A549 (cell line): ENCODE data around the gene SLC30A1. TPM values are rescaled to one million over a fixed set of nuclear protein-coding genes. Genes with fewer than 3 reads are reported as not detected.
A peak's percentile ranks its signal among the peaks of the same experiment; 100 is the strongest.

Source experiments
- ATAC-seq, 2 experiments: fragments of 200-7000 bp in 1 of 2; fragments of >200 bp in 1 of 2; cut with Nextera tagmentation in 1 of 2; cut with Tn5 transposase in 1 of 2; 3 replicates each; pipeline versions ENCODE4 v1.8.0 to v1.9.1; 2018 to 2020; ENCODE audit warnings: mild to moderate bottlenecking in 1 of 2, moderate library complexity in 1 of 2
- CTCF ChIA-PET: fragments of 300-600 bp; sonication (Branson Sonifier 250); formaldehyde crosslinking; extraction: SDS; loops from one replicate; lab custom pipeline; 2021; ENCODE audit warnings: antibody characterized with exemption, inconsistent platforms; lab: Yijun Ruan, JAX
- POLR2A ChIA-PET: fragments of 350-600 bp; formaldehyde crosslinking; extraction: SDS; loops from one replicate; lab custom pipeline; 2021; ENCODE audit warnings: antibody characterized with exemption, inconsistent platforms; lab: Yijun Ruan, JAX
- DNase-seq, 2 experiments: peaks; one replicate each; pipeline versions ENCODE4 v3.0.0 to v3.0.0-alpha.2; 2011 to 2016; ENCODE audit warnings: low read depth in 1 of 2, low spot score in 1 of 2
- FAIRE-seq: peaks from 2 replicates; lab custom pipeline; 2011; peaks lifted over from hg19 to GRCh38; lab: Jason Lieb, UNC
- H3K27ac ChIP-seq, 2 experiments: fragments of >200 bp; sonication (Bioruptor Twin); formaldehyde crosslinking; 3 replicates each; pipeline ENCODE4 v1.5.1; 2016 to 2017
- H3K4me1 ChIP-seq: fragments of >200 bp; sonication (Bioruptor Twin); formaldehyde crosslinking; 3 replicates; pipeline ENCODE4 v1.6.1; 2016
- H3K4me2 ChIP-seq: fragments of >200 bp; sonication (Bioruptor Twin); formaldehyde crosslinking; 3 replicates; pipeline ENCODE4 v1.6.1; 2016
- H3K4me3 ChIP-seq: fragments of >200 bp; sonication (Bioruptor Twin); formaldehyde crosslinking; 3 replicates; pipeline ENCODE4 v1.5.1; 2016
- H3K9me3 ChIP-seq: fragments of >200 bp; sonication (Bioruptor Twin); formaldehyde crosslinking; 3 replicates; pipeline ENCODE4 v1.6.1; 2016
- BCL3 ChIP-seq: fragments of >200 bp; sonication (Bioruptor Twin); formaldehyde crosslinking; IDR thresholded peaks from 3 replicates; pipeline ENCODE4 v1.6.1; 2016
- ESRRA ChIP-seq: fragments of 150-350 bp; IDR thresholded peaks from 2 replicates; pipeline ENCODE4 v1.6.1; 2014; ENCODE audit warnings: mild to moderate bottlenecking, low read length, borderline replicate concordance
- FOSL2 ChIP-seq, 2 experiments: fragments of 450-650 bp in 1 of 2; fragments of >200 bp in 1 of 2; sonication (Bioruptor Twin) in 1 of 2; formaldehyde crosslinking; IDR thresholded peaks; 2 replicates each; pipeline versions ENCODE4 v1.5.0 to v1.6.1; 2016 to 2020; ENCODE audit warnings: mild to moderate bottlenecking in 1 of 2, moderate library complexity in 1 of 2
- FOXS1 ChIP-seq: fragments of 250-450 bp; sonication (Bioruptor Pico); IDR thresholded peaks from 2 replicates; pipeline ENCODE4 v1.5.0; 2020; ENCODE audit warnings: mild to moderate bottlenecking, moderate library complexity
- HDAC2 ChIP-seq: fragments of 200-600 bp; sonication (generic); IDR thresholded peaks from 2 replicates; pipeline ENCODE4 v1.6.1; 2016
- HEYL ChIP-seq: fragments of 250-450 bp; sonication (Bioruptor Pico); IDR thresholded peaks from 2 replicates; pipeline ENCODE4 v1.8.0; 2021; ENCODE audit warnings: mild to moderate bottlenecking, moderate library complexity
- HOXB13 ChIP-seq: fragments of 250-450 bp; sonication (Bioruptor Pico); IDR thresholded peaks from 2 replicates; pipeline ENCODE4 v1.5.0; 2020; ENCODE audit warnings: low read depth, mild to moderate bottlenecking, moderate library complexity
- JUN ChIP-seq, 2 experiments: fragments of >200 bp; sonication (Bioruptor Twin); formaldehyde crosslinking; IDR thresholded peaks; 2 replicates in 1 of 2; 3 replicates in 1 of 2; pipeline ENCODE4 v1.6.1; 2016 to 2017
- JUNB ChIP-seq: fragments of >200 bp; sonication (Bioruptor Twin); formaldehyde crosslinking; IDR thresholded peaks from 2 replicates; pipeline ENCODE4 v1.6.1; 2016
- KDM1A ChIP-seq: fragments of 200-600 bp; sonication (generic); IDR thresholded peaks from 2 replicates; pipeline ENCODE4 v1.6.1; 2016; ENCODE audit warnings: low read depth, mild to moderate bottlenecking
- MAFK ChIP-seq: fragments of 450-650 bp; IDR thresholded peaks from 2 replicates; pipeline ENCODE4 v1.6.1; 2014; ENCODE audit not compliant: partially characterized antibody
- MYC ChIP-seq: IDR thresholded peaks from 2 replicates; pipeline ENCODE4 v1.6.1; 2012; ENCODE audit warnings: mild to moderate bottlenecking, inconsistent platforms, low read length, improper control_type of control experiment, borderline replicate concordance
- NR3C1 ChIP-seq: fragments of >200 bp; sonication (Bioruptor Twin); formaldehyde crosslinking; IDR thresholded peaks from 3 replicates; pipeline ENCODE4 v1.6.1; 2017
- PHF8 ChIP-seq: fragments of 200-600 bp; sonication (generic); IDR thresholded peaks from 2 replicates; pipeline ENCODE4 v1.6.1; 2016; ENCODE audit warnings: low read depth, mild to moderate bottlenecking, antibody characterized with exemption, moderate library complexity, borderline replicate concordance
- POLR2A ChIP-seq: IDR thresholded peaks from 2 replicates; pipeline ENCODE4 v1.6.1; 2012; ENCODE audit warnings: mild to moderate bottlenecking, low read length
- POLR2AphosphoS2 ChIP-seq: conservative IDR thresholded peaks from 2 replicates; pipeline ENCODE4 v1.6.1; 2012; ENCODE audit warnings: low read length, improper control_type of control experiment, inconsistent platforms
- RARB ChIP-seq: fragments of 250-450 bp; sonication (Bioruptor Pico); IDR thresholded peaks from 2 replicates; pipeline ENCODE4 v1.8.0; 2021; ENCODE audit warnings: mild to moderate bottlenecking, moderate library complexity
- REST ChIP-seq: fragments of 200-600 bp; sonication (generic); IDR thresholded peaks from 2 replicates; pipeline ENCODE4 v1.6.1; 2016; ENCODE audit warnings: antibody characterized with exemption, mild to moderate bottlenecking, moderate library complexity
- RFX5 ChIP-seq: fragments of 450-650 bp; IDR thresholded peaks from 2 replicates; pipeline ENCODE4 v1.7.1; 2014; ENCODE audit warnings: antibody characterized with exemption, mild to moderate bottlenecking, moderate library complexity
- SMC3 ChIP-seq: fragments of >200 bp; sonication (Bioruptor Twin); formaldehyde crosslinking; IDR thresholded peaks from 3 replicates; pipeline ENCODE4 v1.6.1; 2018; ENCODE audit warnings: inconsistent platforms
- WGBS: methylation state at CpG from one replicate; pipeline ENCODE4 v1.1.6; 2017; ENCODE audit errors: missing lambda C conversion rate; 5-methylcytosine and 5-hydroxymethylcytosine counted together
- polyA minus RNA-seq: library from RNA; depleted of rRNA, polyadenylated mRNA; stranded (reverse); fragments of >200 nt; gene quantifications from 2 replicates; pipeline ENCODE4 v1.2.3, GENCODE V29; 2011; rRNA and poly(A)+ RNA removed
- polyA plus RNA-seq, 4 experiments: library from polyadenylated mRNA; depleted of rRNA in 3 of 4; stranded (reverse); fragments of >200 nt; fragmentation: RNase III in 1 of 4; extraction: RNeasy Plus Mini Kit Qiagen cat#74134 plus additional on column Dnase treatment in 1 of 4; gene quantifications; 2 replicates in 3 of 4; 3 replicates in 1 of 4; pipeline ENCODE4 v1.2.3, GENCODE V29; 2011 to 2017
- TF ChIP-seq, protein P1 (sequence below): fragments of 250-450 bp; sonication (Bioruptor Pico); IDR thresholded peaks from 2 replicates; pipeline ENCODE4 v1.5.0; 2021; ENCODE audit warnings: mild to moderate bottlenecking, moderate library complexity, borderline replicate concordance
- TF ChIP-seq, protein P2 (sequence below): IDR thresholded peaks from 2 replicates; pipeline ENCODE4 v1.6.1; 2012
- TF ChIP-seq, protein P3 (sequence below): IDR thresholded peaks from 2 replicates; pipeline ENCODE4 v1.6.1; 2012
- TF ChIP-seq, protein P4 (sequence below): fragments of 250-450 bp; sonication (Bioruptor Pico); IDR thresholded peaks from 2 replicates; pipeline ENCODE4 v1.5.0; 2020; ENCODE audit warnings: low read depth, mild to moderate bottlenecking, moderate library complexity
- TF ChIP-seq, protein P5 (sequence below): fragments of >200 bp; sonication (Bioruptor Twin); formaldehyde crosslinking; IDR thresholded peaks from 3 replicates; pipeline ENCODE4 v1.5.1; 2016

Gene SLC30A1, protein sequence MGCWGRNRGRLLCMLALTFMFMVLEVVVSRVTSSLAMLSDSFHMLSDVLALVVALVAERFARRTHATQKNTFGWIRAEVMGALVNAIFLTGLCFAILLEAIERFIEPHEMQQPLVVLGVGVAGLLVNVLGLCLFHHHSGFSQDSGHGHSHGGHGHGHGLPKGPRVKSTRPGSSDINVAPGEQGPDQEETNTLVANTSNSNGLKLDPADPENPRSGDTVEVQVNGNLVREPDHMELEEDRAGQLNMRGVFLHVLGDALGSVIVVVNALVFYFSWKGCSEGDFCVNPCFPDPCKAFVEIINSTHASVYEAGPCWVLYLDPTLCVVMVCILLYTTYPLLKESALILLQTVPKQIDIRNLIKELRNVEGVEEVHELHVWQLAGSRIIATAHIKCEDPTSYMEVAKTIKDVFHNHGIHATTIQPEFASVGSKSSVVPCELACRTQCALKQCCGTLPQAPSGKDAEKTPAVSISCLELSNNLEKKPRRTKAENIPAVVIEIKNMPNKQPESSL
- polyA plus RNA-seq (2011; rRNA removed) (18.4 and 20.6 TPM in 2 replicates), polyA plus RNA-seq (2017; fragmentation: RNase III; extraction: RNeasy Plus Mini Kit Qiagen cat#74134 plus additional on column Dnase treatment) (24.3 to 27.0 TPM (median 26.6 TPM) in 3 replicates), polyA minus RNA-seq (11.9 and 13.1 TPM in 2 replicates)
- polyA plus RNA-seq (2012; cell fraction: cytosol; rRNA removed), result 4.1 and 4.9 TPM in 2 replicates
- 6.0 and 7.5 TPM in 2 replicates for polyA plus RNA-seq (2012; cell fraction: nucleus; rRNA removed)

DNA sequence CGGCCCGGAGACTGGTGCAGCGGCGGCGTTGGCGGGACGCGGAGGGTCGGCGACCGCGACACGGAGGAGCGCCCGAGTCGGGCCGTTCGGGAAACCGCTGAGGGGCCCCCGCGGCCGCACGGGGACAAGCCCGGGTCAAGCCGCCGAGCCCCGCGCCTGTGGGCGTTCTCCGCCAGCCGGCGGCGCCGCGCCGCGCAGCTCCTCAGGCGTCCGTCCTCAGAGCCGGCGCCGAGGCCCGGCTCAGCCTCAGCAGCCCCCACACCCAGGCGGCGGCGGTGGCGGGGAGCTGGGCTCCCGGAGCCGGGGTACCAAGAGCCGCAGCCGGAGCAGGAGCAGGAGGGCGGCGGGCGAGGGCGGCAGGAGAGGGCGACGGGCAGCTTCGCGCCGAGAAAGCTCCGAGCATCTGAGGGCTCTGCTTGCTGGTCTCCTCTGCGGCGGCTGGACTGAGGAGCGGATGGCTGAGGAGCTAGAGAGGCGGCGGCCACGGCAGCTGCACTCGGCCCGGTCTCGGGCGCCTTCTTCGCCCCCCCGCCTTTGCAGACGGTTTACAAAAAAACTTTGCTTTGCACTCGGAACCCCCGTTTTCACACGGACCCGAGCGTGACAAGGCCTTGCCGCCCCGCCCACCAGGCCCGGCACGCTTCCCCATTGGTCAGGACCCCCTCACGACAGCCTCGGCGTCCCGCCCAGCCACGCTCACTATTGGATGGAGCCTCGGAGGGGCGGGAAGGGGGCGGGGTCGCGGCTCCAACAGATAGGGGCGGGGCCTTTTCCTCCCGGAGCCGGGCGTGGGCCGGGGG lies at the start of gene SLC30A1:
TSS of gene SLC30A1 (minus strand) at position 522 of the 800 bp plus-strand sequence. CDS start 549 bp downstream, outside the sequence.
- peak; percentile 99 for DNase-seq
- peak within 1 kb of the TSS; percentile 94 for H3K4me2 ChIP-seq
- WGBS, result 1% methylated on average over 16 of the region's 98 CpGs
- TF ChIP-seq, protein P1, sequence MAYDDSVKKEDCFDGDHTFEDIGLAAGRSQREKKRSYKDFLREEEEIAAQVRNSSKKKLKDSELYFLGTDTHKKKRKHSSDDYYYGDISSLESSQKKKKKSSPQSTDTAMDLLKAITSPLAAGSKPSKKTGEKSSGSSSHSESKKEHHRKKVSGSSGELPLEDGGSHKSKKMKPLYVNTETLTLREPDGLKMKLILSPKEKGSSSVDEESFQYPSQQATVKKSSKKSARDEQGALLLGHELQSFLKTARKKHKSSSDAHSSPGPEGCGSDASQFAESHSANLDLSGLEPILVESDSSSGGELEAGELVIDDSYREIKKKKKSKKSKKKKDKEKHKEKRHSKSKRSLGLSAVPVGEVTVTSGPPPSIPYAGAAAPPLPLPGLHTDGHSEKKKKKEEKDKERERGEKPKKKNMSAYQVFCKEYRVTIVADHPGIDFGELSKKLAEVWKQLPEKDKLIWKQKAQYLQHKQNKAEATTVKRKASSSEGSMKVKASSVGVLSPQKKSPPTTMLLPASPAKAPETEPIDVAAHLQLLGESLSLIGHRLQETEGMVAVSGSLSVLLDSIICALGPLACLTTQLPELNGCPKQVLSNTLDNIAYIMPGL (CRISPR knock-in tag), result no peak
- TF ChIP-seq FOXS1 (no peak), MYC (no peak), ESRRA (no peak), SMC3 (0 out of 3 replicates have a peak, but pooled peaks have one; percentile 3), NR3C1 (no peak), JUN (IDR thresholded peaks at IDR 0.05) (peak; percentile 70 to 91; a peak in 4 of 5 replicates), BCL3 (0 out of 3 replicates have a peak, but pooled peaks have one; percentile 56), PHF8 (peak; percentile 15; the same call in 1 of the 2 replicates), HEYL (CRISPR knock-in tag) (no peak), RARB (CRISPR knock-in tag) (no peak), MAFK (no peak), RFX5 (peak; percentile 67; the same call in 1 of the 2 replicates), FOSL2 (IDR thresholded peaks at IDR 0.05) (no peak), FOSL2 (CRISPR knock-in tag; IDR thresholded peaks at IDR 0.05) (no peak), REST (no peak), KDM1A (no peak), JUNB (no peak), HOXB13 (CRISPR knock-in tag) (no peak), HDAC2 (no peak), POLR2AphosphoS2 (no peak), POLR2A (peak; percentile 88)
- TF ChIP-seq, protein P2, sequence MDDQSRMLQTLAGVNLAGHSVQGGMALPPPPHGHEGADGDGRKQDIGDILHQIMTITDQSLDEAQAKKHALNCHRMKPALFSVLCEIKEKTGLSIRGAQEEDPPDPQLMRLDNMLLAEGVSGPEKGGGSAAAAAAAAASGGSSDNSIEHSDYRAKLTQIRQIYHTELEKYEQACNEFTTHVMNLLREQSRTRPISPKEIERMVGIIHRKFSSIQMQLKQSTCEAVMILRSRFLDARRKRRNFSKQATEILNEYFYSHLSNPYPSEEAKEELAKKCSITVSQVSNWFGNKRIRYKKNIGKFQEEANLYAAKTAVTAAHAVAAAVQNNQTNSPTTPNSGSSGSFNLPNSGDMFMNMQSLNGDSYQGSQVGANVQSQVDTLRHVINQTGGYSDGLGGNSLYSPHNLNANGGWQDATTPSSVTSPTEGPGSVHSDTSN, result no peak
- TF ChIP-seq, protein P3, sequence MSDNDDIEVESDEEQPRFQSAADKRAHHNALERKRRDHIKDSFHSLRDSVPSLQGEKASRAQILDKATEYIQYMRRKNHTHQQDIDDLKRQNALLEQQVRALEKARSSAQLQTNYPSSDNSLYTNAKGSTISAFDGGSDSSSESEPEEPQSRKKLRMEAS, result peak; percentile 40
- TF ChIP-seq, protein P4, sequence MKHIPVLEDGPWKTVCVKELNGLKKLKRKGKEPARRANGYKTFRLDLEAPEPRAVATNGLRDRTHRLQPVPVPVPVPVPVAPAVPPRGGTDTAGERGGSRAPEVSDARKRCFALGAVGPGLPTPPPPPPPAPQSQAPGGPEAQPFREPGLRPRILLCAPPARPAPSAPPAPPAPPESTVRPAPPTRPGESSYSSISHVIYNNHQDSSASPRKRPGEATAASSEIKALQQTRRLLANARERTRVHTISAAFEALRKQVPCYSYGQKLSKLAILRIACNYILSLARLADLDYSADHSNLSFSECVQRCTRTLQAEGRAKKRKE (CRISPR knock-in tag), result no peak
- TF ChIP-seq, protein P5, sequence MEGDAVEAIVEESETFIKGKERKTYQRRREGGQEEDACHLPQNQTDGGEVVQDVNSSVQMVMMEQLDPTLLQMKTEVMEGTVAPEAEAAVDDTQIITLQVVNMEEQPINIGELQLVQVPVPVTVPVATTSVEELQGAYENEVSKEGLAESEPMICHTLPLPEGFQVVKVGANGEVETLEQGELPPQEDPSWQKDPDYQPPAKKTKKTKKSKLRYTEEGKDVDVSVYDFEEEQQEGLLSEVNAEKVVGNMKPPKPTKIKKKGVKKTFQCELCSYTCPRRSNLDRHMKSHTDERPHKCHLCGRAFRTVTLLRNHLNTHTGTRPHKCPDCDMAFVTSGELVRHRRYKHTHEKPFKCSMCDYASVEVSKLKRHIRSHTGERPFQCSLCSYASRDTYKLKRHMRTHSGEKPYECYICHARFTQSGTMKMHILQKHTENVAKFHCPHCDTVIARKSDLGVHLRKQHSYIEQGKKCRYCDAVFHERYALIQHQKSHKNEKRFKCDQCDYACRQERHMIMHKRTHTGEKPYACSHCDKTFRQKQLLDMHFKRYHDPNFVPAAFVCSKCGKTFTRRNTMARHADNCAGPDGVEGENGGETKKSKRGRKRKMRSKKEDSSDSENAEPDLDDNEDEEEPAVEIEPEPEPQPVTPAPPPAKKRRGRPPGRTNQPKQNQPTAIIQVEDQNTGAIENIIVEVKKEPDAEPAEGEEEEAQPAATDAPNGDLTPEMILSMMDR, result no peak
- H3K4me3 ChIP-seq, result peak within 1 kb of the TSS; percentile 91
- peak; percentile 77 to 92 for ATAC-seq
- H3K4me1 ChIP-seq, result peaks cover 33% of the 10 kb centered on the region
- H3K27ac ChIP-seq, result peak within 1 kb of the TSS; percentile 95 to 96
- CTCF ChIA-PET, result interaction anchor here (0.8 to 3.2 kb wide), 12 partner anchors 9 to 255 kb away, joined by 3 to 32 read pairs (median 3); no protein-coding TSS in a partner anchor
- no peak for FAIRE-seq
- H3K9me3 ChIP-seq, result no peaks in the 10 kb centered on the region
- POLR2A ChIA-PET, result interaction anchor here (0.7 to 2.2 kb wide), 14 partner anchors 27 to 255 kb away, joined by 3 to 18 read pairs (median 4); partner anchors contain the start of genes NEK2 and TRAF5
